NT2/D1 (cell line): ENCODE measurements around the gene EEF2.
"Not testable (repeated sequence)": the region's sequence is repeated elsewhere in the genome, so short reads cannot be mapped to it uniquely, and the experiment has no call there.

ENCODE experiments used
- SUZ12 ChIP-seq: IDR thresholded peaks from 2 replicates; pipeline ENCODE4 v1.6.1; 2011; ENCODE audit not compliant: insufficient read length, insufficient read depth; ENCODE audit errors: extremely low read depth
- YY1 ChIP-seq: IDR thresholded peaks from 2 replicates; pipeline ENCODE4 v1.6.1; 2011; ENCODE audit not compliant: insufficient read length, insufficient read depth

DNA sequence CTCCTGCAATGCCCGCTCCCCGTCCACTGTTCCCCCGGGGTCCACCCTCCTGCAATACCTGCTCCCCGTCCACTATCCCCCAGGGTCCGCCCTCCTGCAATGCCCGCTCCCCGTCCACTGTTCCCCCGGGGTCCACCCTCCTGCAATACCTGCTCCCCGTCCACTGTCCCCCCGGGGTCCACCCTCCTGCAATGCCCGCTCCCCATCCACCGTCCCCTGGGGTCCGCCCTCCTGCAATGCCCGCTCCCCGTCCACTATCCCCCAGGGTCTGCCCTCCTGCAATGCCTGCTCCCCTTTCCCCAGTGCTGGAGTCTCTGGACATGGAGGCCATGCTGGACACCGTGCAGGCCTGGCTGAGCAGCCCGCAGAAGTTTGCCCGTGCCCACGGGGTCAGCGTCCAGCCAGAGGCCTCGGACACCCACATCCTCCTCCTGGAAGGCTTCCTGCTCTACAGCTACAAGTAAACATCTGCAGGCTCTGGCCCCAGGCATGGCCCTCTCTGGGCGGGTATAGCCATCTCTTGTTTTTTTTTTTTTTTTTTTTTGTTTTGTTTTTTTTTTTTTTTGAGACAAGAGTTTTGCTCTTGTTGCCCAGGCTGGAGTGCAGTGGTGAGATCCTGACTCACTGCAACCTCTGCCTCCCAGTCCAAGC is 46.8 kb downstream of the EEF2 start:
- not testable (repeated sequence) for TF ChIP-seq SUZ12, YY1
